Measurements from ENCODE around the gene LIMD2. TPM values are rescaled to one million over a fixed set of nuclear protein-coding genes. Genes with fewer than 3 reads are reported as not detected.

Gene LIMD2
- total and polyA plus RNA-seq, 2 of the 8 experiments (the other 6 are each of a cell fraction or from before 2014, with no cell fraction given), result 72.0 to 77.2 TPM

- Histone ChIP-seq H3K23ac (ENCODE audit: insufficient read length) (no peak overlapping the region), H2AFZ (ENCODE audit: low read length) (no peak overlapping the region), H2AK5ac (ENCODE audit: low read depth, low read length) (no peak overlapping the region; the same call in 1 of the 2 replicates), H3K4me3 (ENCODE audit: extremely low read depth in 1 of 4, insufficient read depth in 2 of 4, low read depth in 3 of 4, low read length in 4 of 4) (peak overlapping the region; percentile 57 to 83 (median 64)), H3K9ac (replicated peaks in 1 of 4; ENCODE audit: extremely low read depth in 1 of 4, low read depth in 3 of 4, low read length in 3 of 4) (no peak overlapping the region), H4K20me1 (replicated peaks in 1 of 2; ENCODE audit: control insufficient read depth in 1 of 2, insufficient read depth in 2 of 2, low read length in 2 of 2) (peaks cover 6 to 8% of the 10 kb centered on the region in 2 experiments), H4K91ac (replicated peaks; ENCODE audit: insufficient read length, low read length) (peak overlapping the region; percentile 31), H2BK12ac (ENCODE audit: low read depth, low read length) (peak overlapping the region; percentile 84; the same call in 1 of the 2 replicates), H2BK15ac (ENCODE audit: low read length) (peak overlapping the region; percentile 31; the same call in 1 of the 2 replicates), H4K5ac (ENCODE audit: insufficient read length, low read depth, low read length) (no peak overlapping the region), H2BK5ac (ENCODE audit: low read depth, low read length) (peak overlapping the region; percentile 85; the same call in 1 of the 2 replicates), H3K4me2 (ENCODE audit: insufficient read depth in 1 of 2, low read depth in 2 of 2, low read length in 2 of 2) (peak overlapping the region; percentile 76 to 84), H3K4ac (replicated peaks; ENCODE audit: insufficient read length, low read depth, low read length) (no peak overlapping the region), H4K8ac (ENCODE audit: extremely low read depth, insufficient read depth, low read length) (peak overlapping the region; percentile 54; the same call in 1 of the 2 replicates), H3K9me3 (ENCODE audit: insufficient read depth in 2 of 2, low read depth in 1 of 2, low read length in 1 of 2) (no peaks in the 10 kb centered on the region), H3K23me2 (ENCODE audit: low read depth, low read length) (peaks cover 16% of the 10 kb centered on the region; the same call in 1 of the 2 replicates), H3K36me3 (ENCODE audit: control insufficient read depth in 2 of 4, insufficient read depth in 4 of 4, low read length in 3 of 4) (peaks cover 0 to 12% (median 0%) of the 10 kb centered on the region in 4 experiments; a peak in 1 of 8 replicates), H2BK120ac (replicated peaks; ENCODE audit: low read depth, low read length) (no peak overlapping the region), H3K18ac (ENCODE audit: extremely low read depth, low read length) (0 out of 2 replicates have a peak overlapping the region, but pooled peaks have one; percentile 15), H3K4me1 (replicated peaks in 1 of 4; ENCODE audit: control insufficient read depth in 3 of 4, insufficient read depth in 4 of 4, low read length in 3 of 4) (peaks cover 3 to 25% (median 18%) of the 10 kb centered on the region in 4 experiments; a peak in 6 of 7 replicates), H3K14ac (ENCODE audit: insufficient read length) (no peak overlapping the region), H2BK20ac (ENCODE audit: low read length) (no peak overlapping the region), H3K27ac (ENCODE audit: low read depth, low read length) (no peak overlapping the region), H3K79me2 (ENCODE audit: control insufficient read depth in 1 of 2, insufficient read depth in 2 of 2, low read length in 2 of 2) (no peaks in the 10 kb centered on the region; a peak in 1 of 4 replicates), H3K27me3 (replicated peaks in 1 of 4; ENCODE audit: control insufficient read depth in 3 of 4, extremely low read depth in 1 of 4, insufficient read depth in 3 of 4, low read length in 3 of 4) (peaks cover 0 to 5% (median 0%) of the 10 kb centered on the region in 4 experiments; a peak in 3 of 7 replicates), H3K56ac (replicated peaks; ENCODE audit: insufficient read length, low read depth, low read length) (no peak overlapping the region), H3K79me1 (ENCODE audit: low read depth, low read length) (no peaks in the 10 kb centered on the region)
- CTCF ChIA-PET (ENCODE audit: partially characterized antibody), result interaction anchor here (0.5 to 7.3 kb wide), 25 partner anchors 9 to 802 kb away, joined by 3 to 65 read pairs (median 4); partner anchors contain the start of genes CCDC47 and DDX42
- DNase-seq (ENCODE audit: low read depth in 1 of 2, low spot score in 2 of 2) (peak in 1 of 2 experiments; percentile 57), FAIRE-seq (no peak)
- WGBS, 2 experiments (ENCODE audit: extremely low coverage in 1 of 2, insufficient coverage in 1 of 2, insufficient read length in 1 of 2, insufficient replicate concordance in 2 of 2, low coverage in 1 of 2, low lambda C conversion rate in 2 of 2, missing lambda C conversion rate in 1 of 2), result 68% methylated on average over 20 of the region's 24 CpGs; no CpG with 5 or more reads in 1 of the 2 experiments
- POLR2A ChIA-PET (ENCODE audit: partially characterized antibody), result interaction anchor here (0.8 to 3.2 kb wide), 11 partner anchors 9 to 287 kb away, joined by 3 to 21 read pairs (median 3); partner anchors contain the start of genes DDX42 and MAP3K3
- TF ChIP-seq TAF1 (IDR thresholded peaks at IDR 0.05; ENCODE audit: low read depth, low read length), result no peak
- TF ChIP-seq CBX8 (IDR thresholded peaks at IDR 0.05; ENCODE audit: borderline replicate concordance, low read depth, low read length), result no peak
- TF ChIP-seq EGR1 (IDR thresholded peaks at IDR 0.05; ENCODE audit: borderline replicate concordance, low read depth, low read length), result no peak
- no peak for TF ChIP-seq JUN (IDR thresholded peaks at IDR 0.05; ENCODE audit: low read depth, low read length)
These were observed 1.5 kb downstream of the LIMD2 start for GRCh38 chr17:63698381-63698885.
